HCT116 (cell line): ENCODE results near the gene INSRR.

Experiments
- EZH2 ChIP-seq: fragments of 200-600 bp; sonication (generic); IDR thresholded peaks from 2 replicates; pipeline ENCODE4 v1.6.1; 2017; ENCODE audit warnings: antibody characterized with exemption, mixed run types
- EZH2phosphoT487 ChIP-seq: fragments of 200-600 bp; IDR thresholded peaks from 2 replicates; pipeline ENCODE4 v1.6.1; 2018; ENCODE audit warnings: antibody characterized with exemption, borderline replicate concordance
- JUND ChIP-seq: IDR thresholded peaks from 2 replicates; pipeline ENCODE4 v1.6.1; 2012
- TCF7L2 ChIP-seq: IDR thresholded peaks from 2 replicates; pipeline ENCODE4 v1.7.0; 2011; ENCODE audit warnings: borderline replicate concordance, inconsistent platforms; ENCODE audit not compliant: insufficient read depth, insufficient read length; ENCODE audit errors: extremely low read depth
- TF ChIP-seq, protein P1 (sequence below): IDR thresholded peaks from 2 replicates; pipeline ENCODE4 v1.6.1; 2012

DNA sequence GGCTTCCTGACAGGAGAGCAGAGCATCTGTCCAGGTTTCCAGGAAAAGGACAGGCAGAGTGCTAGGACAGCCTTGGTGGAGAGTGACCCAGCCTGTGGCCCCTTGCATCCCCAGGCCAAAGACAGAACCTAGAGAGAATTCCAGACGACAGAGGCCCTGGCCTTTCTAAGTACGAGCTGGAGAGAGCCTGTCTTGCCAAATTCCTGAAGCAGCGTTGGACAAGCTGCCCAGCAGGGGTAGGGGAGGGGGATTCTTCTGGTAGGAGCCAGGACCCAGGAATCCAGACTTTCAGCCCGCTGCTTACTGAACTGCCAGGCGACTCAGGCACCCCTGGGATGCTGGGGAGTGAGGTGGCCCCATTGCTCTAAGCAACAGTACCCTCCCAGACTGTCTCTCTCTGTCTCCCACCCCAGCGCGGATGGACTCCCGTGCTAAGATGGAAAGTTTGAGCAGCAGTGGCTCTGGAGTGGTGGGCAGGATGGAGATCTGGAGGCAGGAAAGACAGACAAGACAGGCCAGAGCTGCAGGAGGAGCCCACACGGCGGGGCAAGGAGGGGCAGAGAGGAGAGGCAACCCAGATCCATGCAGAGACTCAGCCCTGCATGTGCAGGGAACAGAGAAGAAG is 25.8 kb upstream of the INSRR start:
- no peak for TF ChIP-seq TCF7L2
- TF ChIP-seq, protein P1, sequence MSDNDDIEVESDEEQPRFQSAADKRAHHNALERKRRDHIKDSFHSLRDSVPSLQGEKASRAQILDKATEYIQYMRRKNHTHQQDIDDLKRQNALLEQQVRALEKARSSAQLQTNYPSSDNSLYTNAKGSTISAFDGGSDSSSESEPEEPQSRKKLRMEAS, result no peak
- TF ChIP-seq EZH2, result no peak
- TF ChIP-seq EZH2phosphoT487, result no peak
- no peak for TF ChIP-seq JUND
